ENCODE data around the gene TUT4. TPM values are rescaled to one million over a fixed set of nuclear protein-coding genes. Genes with fewer than 3 reads are reported as not detected.

The TUT4 gene
- total RNA-seq, 1 experiment from 2014 or later, result 28.4 TPM

GRCh38 chr1:52534928-52535764 lies 17.7 kb downstream of the TUT4 start:
- no peak for DNase-seq (ENCODE audit: low read depth)

GRCh38 chr1:52533713-52534112 lies 19.2 kb downstream of the TUT4 start:
- DNase-seq (ENCODE audit: low read depth), result no peak

GRCh38 chr1:52532731-52533327 lies 20.1 kb downstream of the TUT4 start:
- no peak for DNase-seq (ENCODE audit: low read depth)

- no peak for DNase-seq (ENCODE audit: low read depth)
Measured at GRCh38 chr1:52532247-52532646, 20.6 kb downstream of the TUT4 start.

- DNase-seq (ENCODE audit: low read depth), result no peak
Measured at GRCh38 chr1:52531249-52531872, 21.5 kb downstream of the TUT4 start.

- no peak for DNase-seq (ENCODE audit: low read depth)
Measured at GRCh38 chr1:52530563-52531144, 22.2 kb downstream of the TUT4 start.

GRCh38 chr1:52523376-52523775 lies 29.5 kb downstream of the TUT4 start:
- no peak for DNase-seq (ENCODE audit: low read depth)

GRCh38 chr1:52520148-52520547 lies 32.7 kb downstream of the TUT4 start:
- DNase-seq (ENCODE audit: low read depth), result no peak

GRCh38 chr1:52518962-52519361 lies 33.9 kb downstream of the TUT4 start:
- DNase-seq (ENCODE audit: low read depth), result no peak

GRCh38 chr1:52511851-52512615 lies 40.9 kb downstream of the TUT4 start:
- DNase-seq (ENCODE audit: low read depth), result no peak

GRCh38 chr1:52511439-52511838 lies 41.5 kb downstream of the TUT4 start:
- DNase-seq (ENCODE audit: low read depth), result no peak

- no peak for DNase-seq (ENCODE audit: low read depth)
Measured at GRCh38 chr1:52506920-52507546, 45.9 kb downstream of the TUT4 start.

GRCh38 chr1:52506349-52506748 lies 46.5 kb downstream of the TUT4 start:
- no peak for DNase-seq (ENCODE audit: low read depth)

GRCh38 chr1:52504720-52505119 lies 48.2 kb downstream of the TUT4 start:
- no peak for DNase-seq (ENCODE audit: low read depth)

- no peak for DNase-seq (ENCODE audit: low read depth)
Measured at GRCh38 chr1:52503706-52504105, 49.2 kb downstream of the TUT4 start.

- no peak for DNase-seq (ENCODE audit: low read depth)
Measured at GRCh38 chr1:52502789-52503188, 50.1 kb downstream of the TUT4 start.

- DNase-seq (ENCODE audit: low read depth), result no peak
Measured at GRCh38 chr1:52487632-52488031, 65.3 kb downstream of the TUT4 start.

- no peak for DNase-seq (ENCODE audit: low read depth)
Measured at GRCh38 chr1:52482326-52483004, 70.4 kb downstream of the TUT4 start.

GRCh38 chr1:52479076-52479475 lies 73.8 kb downstream of the TUT4 start:
- no peak for DNase-seq (ENCODE audit: low read depth)

- DNase-seq (ENCODE audit: low read depth), result no peak
Measured at GRCh38 chr1:52477876-52478275, 75.0 kb downstream of the TUT4 start.

GRCh38 chr1:52476943-52477342 lies 75.9 kb downstream of the TUT4 start:
- no peak for DNase-seq (ENCODE audit: low read depth)

Data from LHCN-M2 (cell line).